ENCODE data around the gene SNPH.

SNPH gene

GRCh38 chr20:1323830-1324597 lies 57.9 kb downstream of the SNPH start:
- DNase-seq = no peak
- Histone ChIP-seq H3K4me3 (ENCODE audit: low read length) (no peak overlapping the region), H3F3A (ENCODE audit: insufficient read depth, low read length) (no peaks in the 10 kb centered on the region), H3K9me3 (replicated peaks; ENCODE audit: insufficient read depth, low read length) (no peaks in the 10 kb centered on the region), H3K4me2 (ENCODE audit: low read depth, low read length) (no peak overlapping the region), H3K9me2 (replicated peaks; ENCODE audit: insufficient read depth, low read length) (no peaks in the 10 kb centered on the region), H4K20me1 (ENCODE audit: insufficient read depth, low read length) (no peaks in the 10 kb centered on the region), H3K36me3 (replicated peaks; ENCODE audit: insufficient read depth, low read length) (no peaks in the 10 kb centered on the region), H3K79me2 (ENCODE audit: low read length) (peaks cover 36% of the 10 kb centered on the region), H3K27me3 (replicated peaks; ENCODE audit: insufficient read depth, low read length) (no peaks in the 10 kb centered on the region), H3K4me1 (ENCODE audit: low read length) (peaks cover 13% of the 10 kb centered on the region), H3K27ac (ENCODE audit: low read length) (no peak overlapping the region), H2AFZ (ENCODE audit: low read length) (no peak overlapping the region), H3K9ac (ENCODE audit: low read length) (no peak overlapping the region)
- TF ChIP-seq EZH2phosphoT487 (IDR thresholded peaks at IDR 0.05; ENCODE audit: low read length) (no peak), CTCF (IDR thresholded peaks at IDR 0.05; ENCODE audit: low read length) (no peak), EZH2 (optimal IDR thresholded peaks at IDR 0.05; ENCODE audit: low read depth, low read length) (no peak)

GRCh38 chr20:1324598-1325172 lies 58.6 kb downstream of the SNPH start:
- peak overlapping the region; percentile 81 for H3K4me3 ChIP-seq (ENCODE audit: low read length)
- DNase-seq = no peak
- TF ChIP-seq CTCF (IDR thresholded peaks at IDR 0.05; ENCODE audit: low read length) = no peak
- TF ChIP-seq EZH2phosphoT487 (IDR thresholded peaks at IDR 0.05; ENCODE audit: low read length) = no peak
- no peak for TF ChIP-seq EZH2 (optimal IDR thresholded peaks at IDR 0.05; ENCODE audit: low read depth, low read length)
- H2AFZ ChIP-seq (ENCODE audit: low read length) = peak overlapping the region; percentile 54
- H3K36me3 ChIP-seq (replicated peaks; ENCODE audit: insufficient read depth, low read length) = no peaks in the 10 kb centered on the region
- H3K27me3 ChIP-seq (replicated peaks; ENCODE audit: insufficient read depth, low read length) = no peaks in the 10 kb centered on the region
- no peaks in the 10 kb centered on the region for H3K9me3 ChIP-seq (replicated peaks; ENCODE audit: insufficient read depth, low read length)
- H3K79me2 ChIP-seq (ENCODE audit: low read length) = peaks cover 43% of the 10 kb centered on the region
- H3K9me2 ChIP-seq (replicated peaks; ENCODE audit: insufficient read depth, low read length) = no peaks in the 10 kb centered on the region
- H4K20me1 ChIP-seq (ENCODE audit: insufficient read depth, low read length) = no peaks in the 10 kb centered on the region
- H3K4me1 ChIP-seq (ENCODE audit: low read length) = peaks cover 13% of the 10 kb centered on the region
- H3K9ac ChIP-seq (ENCODE audit: low read length) = peak overlapping the region; percentile 96
- H3K4me2 ChIP-seq (ENCODE audit: low read depth, low read length) = peak overlapping the region; percentile 57
- no peaks in the 10 kb centered on the region for H3F3A ChIP-seq (ENCODE audit: insufficient read depth, low read length)
- H3K27ac ChIP-seq (ENCODE audit: low read length) = peak overlapping the region; percentile 74; the same call in 1 of the 2 replicates

GRCh38 chr20:1325173-1326030 lies 59.3 kb downstream of the SNPH start:
- Histone ChIP-seq H3K79me2 (ENCODE audit: low read length) (peaks cover 45% of the 10 kb centered on the region), H2AFZ (ENCODE audit: low read length) (peak overlapping the region; percentile 54), H3K9me3 (replicated peaks; ENCODE audit: insufficient read depth, low read length) (no peaks in the 10 kb centered on the region), H3F3A (ENCODE audit: insufficient read depth, low read length) (no peaks in the 10 kb centered on the region), H3K36me3 (replicated peaks; ENCODE audit: insufficient read depth, low read length) (no peaks in the 10 kb centered on the region), H3K9me2 (replicated peaks; ENCODE audit: insufficient read depth, low read length) (no peaks in the 10 kb centered on the region), H3K4me1 (ENCODE audit: low read length) (peaks cover 13% of the 10 kb centered on the region), H3K4me2 (ENCODE audit: low read depth, low read length) (peak overlapping the region; percentile 88), H3K9ac (ENCODE audit: low read length) (peak overlapping the region; percentile 96), H4K20me1 (ENCODE audit: insufficient read depth, low read length) (no peaks in the 10 kb centered on the region), H3K27me3 (replicated peaks; ENCODE audit: insufficient read depth, low read length) (no peaks in the 10 kb centered on the region), H3K4me3 (ENCODE audit: low read length) (peak overlapping the region; percentile 81), H3K27ac (ENCODE audit: low read length) (peak overlapping the region; percentile 74)
- TF ChIP-seq CTCF (IDR thresholded peaks at IDR 0.05; ENCODE audit: low read length) (no peak), EZH2 (optimal IDR thresholded peaks at IDR 0.05; ENCODE audit: low read depth, low read length) (no peak), EZH2phosphoT487 (IDR thresholded peaks at IDR 0.05; ENCODE audit: low read length) (no peak)
- peak; percentile 98 for DNase-seq
